Measurements from ENCODE around the gene CLTCL1. TPM values are rescaled to one million over a fixed set of nuclear protein-coding genes. Genes with fewer than 3 reads are reported as not detected.
A peak's percentile ranks its signal among the peaks of the same experiment; 100 is the strongest.

CLTCL1 gene
- total and polyA plus RNA-seq, 9 of the 15 experiments (the other 6 are each of a cell fraction or from before 2014, with no cell fraction given): 1.1 to 11.7 (median 5.0) TPM

DNA sequence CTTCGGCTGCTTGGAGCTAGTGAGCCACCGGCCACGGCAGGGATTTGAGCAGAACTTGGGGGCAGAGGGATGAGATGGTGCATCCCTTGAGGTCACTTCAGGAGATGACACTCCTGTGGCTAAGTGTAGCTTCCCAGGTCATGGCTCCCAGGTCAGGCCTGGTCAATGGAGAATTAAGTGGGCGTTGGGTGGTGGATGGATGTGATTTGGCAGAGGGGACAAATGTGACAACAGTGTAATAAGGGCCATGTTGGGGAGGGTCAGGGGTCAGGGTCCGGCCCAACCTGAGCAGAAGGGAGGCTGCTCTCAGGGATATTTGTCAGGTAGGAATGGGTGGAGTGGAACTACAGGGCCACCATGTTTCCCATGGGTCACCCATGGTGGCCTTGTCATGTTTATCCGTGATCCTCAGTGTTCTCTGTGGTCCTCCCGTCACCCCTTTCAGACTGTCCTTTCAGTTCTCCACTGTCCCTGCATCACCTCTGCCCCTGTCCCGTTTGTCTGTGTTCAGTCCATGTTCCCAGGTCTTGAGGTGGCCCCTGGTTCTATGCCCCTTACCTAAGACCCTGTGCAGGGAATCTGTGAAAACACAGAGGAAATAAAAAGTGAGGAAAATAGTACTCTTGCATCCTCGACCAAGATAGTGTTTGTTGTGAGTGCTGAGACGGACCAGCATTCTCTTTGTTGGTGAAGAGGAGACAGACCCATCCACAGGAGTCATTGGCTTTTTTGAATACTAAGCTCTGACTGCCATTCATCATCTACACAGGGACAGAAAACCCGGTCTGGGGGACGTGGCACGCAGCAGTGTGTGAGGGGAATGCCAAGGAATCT lies 119.1 kb downstream of the CLTCL1 start (continued):
- TF ChIP-seq, protein P1, sequence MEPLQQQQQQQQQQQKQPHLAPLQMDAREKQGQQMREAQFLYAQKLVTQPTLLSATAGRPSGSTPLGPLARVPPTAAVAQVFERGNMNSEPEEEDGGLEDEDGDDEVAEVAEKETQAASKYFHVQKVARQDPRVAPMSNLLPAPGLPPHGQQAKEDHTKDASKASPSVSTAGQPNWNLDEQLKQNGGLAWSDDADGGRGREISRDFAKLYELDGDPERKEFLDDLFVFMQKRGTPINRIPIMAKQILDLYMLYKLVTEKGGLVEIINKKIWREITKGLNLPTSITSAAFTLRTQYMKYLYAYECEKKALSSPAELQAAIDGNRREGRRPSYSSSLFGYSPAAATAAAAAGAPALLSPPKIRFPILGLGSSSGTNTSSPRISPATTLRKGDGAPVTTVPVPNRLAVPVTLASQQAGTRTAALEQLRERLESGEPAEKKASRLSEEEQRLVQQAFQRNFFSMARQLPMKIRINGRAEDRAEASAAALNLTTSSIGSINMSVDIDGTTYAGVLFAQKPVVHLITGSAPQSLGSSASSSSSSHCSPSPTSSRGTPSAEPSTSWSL (CRISPR knock-in tag; IDR thresholded peaks at IDR 0.05; ENCODE audit: borderline replicate concordance): peak; percentile 75; the same call in 1 of the 2 replicates
- TF ChIP-seq ELF2 (CRISPR knock-in tag; IDR thresholded peaks at IDR 0.05) (peak; percentile 61; the same call in 1 of the 2 replicates), ZNF561 (CRISPR knock-in tag; conservative IDR thresholded peaks at IDR 0.05) (0 out of 2 replicates have a peak, but pooled peaks have one; percentile 3), KLF13 (tag; IDR thresholded peaks at IDR 0.05; ENCODE audit: borderline replicate concordance, low read depth) (0 out of 2 replicates have a peak, but pooled peaks have one; percentile 46), KDM5B (IDR thresholded peaks at IDR 0.05; ENCODE audit: insufficient replicate concordance, low read depth, low read length) (peak; percentile 17), RB1 (IDR thresholded peaks at IDR 0.05; ENCODE audit: low read depth) (no peak), WHSC1 (IDR thresholded peaks at IDR 0.05; ENCODE audit: low read length) (peak; percentile 25), CHD1 (IDR thresholded peaks at IDR 0.05; ENCODE audit: low read length) (peak; percentile 48), SMAD1 (IDR thresholded peaks at IDR 0.05; ENCODE audit: low read depth, low read length, partially characterized antibody) (no peak), ZNF695 (CRISPR knock-in tag; IDR thresholded peaks at IDR 0.05) (0 out of 2 replicates have a peak, but pooled peaks have one; percentile 28), SP2 (IDR thresholded peaks at IDR 0.05; ENCODE audit: extremely low read depth, low read depth, low read length, poor library complexity, severe bottlenecking) (peak; percentile 14)
- TF ChIP-seq, protein P2, sequence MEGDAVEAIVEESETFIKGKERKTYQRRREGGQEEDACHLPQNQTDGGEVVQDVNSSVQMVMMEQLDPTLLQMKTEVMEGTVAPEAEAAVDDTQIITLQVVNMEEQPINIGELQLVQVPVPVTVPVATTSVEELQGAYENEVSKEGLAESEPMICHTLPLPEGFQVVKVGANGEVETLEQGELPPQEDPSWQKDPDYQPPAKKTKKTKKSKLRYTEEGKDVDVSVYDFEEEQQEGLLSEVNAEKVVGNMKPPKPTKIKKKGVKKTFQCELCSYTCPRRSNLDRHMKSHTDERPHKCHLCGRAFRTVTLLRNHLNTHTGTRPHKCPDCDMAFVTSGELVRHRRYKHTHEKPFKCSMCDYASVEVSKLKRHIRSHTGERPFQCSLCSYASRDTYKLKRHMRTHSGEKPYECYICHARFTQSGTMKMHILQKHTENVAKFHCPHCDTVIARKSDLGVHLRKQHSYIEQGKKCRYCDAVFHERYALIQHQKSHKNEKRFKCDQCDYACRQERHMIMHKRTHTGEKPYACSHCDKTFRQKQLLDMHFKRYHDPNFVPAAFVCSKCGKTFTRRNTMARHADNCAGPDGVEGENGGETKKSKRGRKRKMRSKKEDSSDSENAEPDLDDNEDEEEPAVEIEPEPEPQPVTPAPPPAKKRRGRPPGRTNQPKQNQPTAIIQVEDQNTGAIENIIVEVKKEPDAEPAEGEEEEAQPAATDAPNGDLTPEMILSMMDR (IDR thresholded peaks at IDR 0.05 in 2 of 3, conservative IDR thresholded peaks at IDR 0.05 in 1 of 3; ENCODE audit: insufficient read depth in 2 of 3, low read depth in 1 of 3, low read length in 3 of 3): 0 out of 6 replicates have a peak, but pooled peaks of 2 of the 3 experiments have one; percentile 3 to 6
- TF ChIP-seq, protein P3, sequence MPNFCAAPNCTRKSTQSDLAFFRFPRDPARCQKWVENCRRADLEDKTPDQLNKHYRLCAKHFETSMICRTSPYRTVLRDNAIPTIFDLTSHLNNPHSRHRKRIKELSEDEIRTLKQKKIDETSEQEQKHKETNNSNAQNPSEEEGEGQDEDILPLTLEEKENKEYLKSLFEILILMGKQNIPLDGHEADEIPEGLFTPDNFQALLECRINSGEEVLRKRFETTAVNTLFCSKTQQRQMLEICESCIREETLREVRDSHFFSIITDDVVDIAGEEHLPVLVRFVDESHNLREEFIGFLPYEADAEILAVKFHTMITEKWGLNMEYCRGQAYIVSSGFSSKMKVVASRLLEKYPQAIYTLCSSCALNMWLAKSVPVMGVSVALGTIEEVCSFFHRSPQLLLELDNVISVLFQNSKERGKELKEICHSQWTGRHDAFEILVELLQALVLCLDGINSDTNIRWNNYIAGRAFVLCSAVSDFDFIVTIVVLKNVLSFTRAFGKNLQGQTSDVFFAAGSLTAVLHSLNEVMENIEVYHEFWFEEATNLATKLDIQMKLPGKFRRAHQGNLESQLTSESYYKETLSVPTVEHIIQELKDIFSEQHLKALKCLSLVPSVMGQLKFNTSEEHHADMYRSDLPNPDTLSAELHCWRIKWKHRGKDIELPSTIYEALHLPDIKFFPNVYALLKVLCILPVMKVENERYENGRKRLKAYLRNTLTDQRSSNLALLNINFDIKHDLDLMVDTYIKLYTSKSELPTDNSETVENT (CRISPR knock-in tag; IDR thresholded peaks at IDR 0.05): peak; percentile 65
- TF ChIP-seq, protein P4, sequence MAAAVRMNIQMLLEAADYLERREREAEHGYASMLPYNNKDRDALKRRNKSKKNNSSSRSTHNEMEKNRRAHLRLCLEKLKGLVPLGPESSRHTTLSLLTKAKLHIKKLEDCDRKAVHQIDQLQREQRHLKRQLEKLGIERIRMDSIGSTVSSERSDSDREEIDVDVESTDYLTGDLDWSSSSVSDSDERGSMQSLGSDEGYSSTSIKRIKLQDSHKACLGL (CRISPR knock-in tag; IDR thresholded peaks at IDR 0.05; ENCODE audit: borderline replicate concordance, poor library complexity, severe bottlenecking): no peak
- TF ChIP-seq, protein P5, sequence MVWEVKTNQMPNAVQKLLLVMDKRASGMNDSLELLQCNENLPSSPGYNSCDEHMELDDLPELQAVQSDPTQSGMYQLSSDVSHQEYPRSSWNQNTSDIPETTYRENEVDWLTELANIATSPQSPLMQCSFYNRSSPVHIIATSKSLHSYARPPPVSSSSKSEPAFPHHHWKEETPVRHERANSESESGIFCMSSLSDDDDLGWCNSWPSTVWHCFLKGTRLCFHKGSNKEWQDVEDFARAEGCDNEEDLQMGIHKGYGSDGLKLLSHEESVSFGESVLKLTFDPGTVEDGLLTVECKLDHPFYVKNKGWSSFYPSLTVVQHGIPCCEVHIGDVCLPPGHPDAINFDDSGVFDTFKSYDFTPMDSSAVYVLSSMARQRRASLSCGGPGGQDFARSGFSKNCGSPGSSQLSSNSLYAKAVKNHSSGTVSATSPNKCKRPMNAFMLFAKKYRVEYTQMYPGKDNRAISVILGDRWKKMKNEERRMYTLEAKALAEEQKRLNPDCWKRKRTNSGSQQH (CRISPR knock-in tag; IDR thresholded peaks at IDR 0.05): peak; percentile 52; the same call in 1 of the 2 replicates
